Loucy (cell line): Measurements from ENCODE around the gene ADGRF3.

Experiments
- CTCF ChIP-seq: fragments of 200-600 bp; sonication (generic); conservative IDR thresholded peaks from 2 replicates; pipeline ENCODE4 v1.5.1; 2014; ENCODE audit warnings: mild to moderate bottlenecking, antibody characterized with exemption, low read length
- EZH2phosphoT487 ChIP-seq: fragments of 200-600 bp; IDR thresholded peaks from 2 replicates; pipeline ENCODE4 v1.6.1; 2018; ENCODE audit warnings: antibody characterized with exemption, mild to moderate bottlenecking, moderate library complexity, borderline replicate concordance

- no peak for TF ChIP-seq CTCF
- no peak for TF ChIP-seq EZH2phosphoT487
Measured at GRCh38 chr2:26305540-26305939, 41.0 kb downstream of the ADGRF3 start.
